ENCODE measurements around the gene C1orf21.

DNA sequence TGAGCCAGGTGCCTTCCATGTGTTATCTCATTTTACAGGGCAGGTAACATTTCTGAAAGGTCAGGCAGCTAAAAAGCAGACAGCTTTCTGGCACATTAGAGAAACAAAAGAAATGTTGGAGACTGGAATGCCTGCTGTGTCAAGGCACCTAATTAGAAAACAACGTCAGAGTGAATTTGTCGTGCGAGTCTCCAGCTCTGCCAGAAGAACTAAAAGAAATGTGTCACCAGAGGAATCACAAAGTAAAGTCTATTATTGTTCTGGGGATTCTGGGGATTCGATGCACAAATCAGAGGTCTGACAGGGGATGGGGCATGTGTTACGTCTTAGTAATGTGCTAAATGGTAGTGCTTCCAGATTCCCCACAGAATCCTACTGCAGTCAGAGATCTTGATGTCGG lies 278.5 kb downstream of the C1orf21 start:
- TF ChIP-seq POLR2A (IDR thresholded peaks at IDR 0.05) (no peak), CTCF (IDR thresholded peaks at IDR 0.05) (no peak)

Data from thyroid gland (tissue), 4 donors.